ENCODE results near the gene RPL13. TPM values are rescaled to one million over a fixed set of nuclear protein-coding genes. Genes with fewer than 3 reads are reported as not detected.

The RPL13 gene
- total and polyA plus RNA-seq, 2 of the 8 experiments (the other 6 are each of a cell fraction or from before 2014, with no cell fraction given): 2,162 to 7,384 TPM

DNA sequence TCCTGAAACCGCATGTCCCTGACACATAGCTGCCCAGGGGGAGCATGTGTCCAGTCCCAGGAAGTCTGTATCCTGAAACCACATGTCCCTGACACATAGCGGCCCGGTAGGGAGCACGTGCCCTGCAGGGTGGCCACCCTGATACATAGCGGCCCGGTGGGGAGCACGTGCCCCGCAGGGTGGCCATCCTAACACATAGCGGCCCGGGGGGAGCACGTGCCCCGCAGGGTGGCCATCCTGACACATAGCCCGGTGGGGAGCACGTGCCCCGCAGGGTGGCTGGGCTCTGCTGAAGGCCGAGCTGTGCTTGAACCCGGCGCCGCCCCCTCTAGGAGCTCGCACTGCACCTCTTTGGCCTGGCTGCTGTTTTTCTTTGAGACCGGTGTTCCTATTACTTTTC, 18.7 kb upstream of the RPL13 start (continued):
- no peak for TF ChIP-seq CHD1 (IDR thresholded peaks at IDR 0.05; ENCODE audit: low read depth, low read length)

Data from H1 (cell line).